ENCODE data around the gene LILRA1. TPM values are rescaled to one million over a fixed set of nuclear protein-coding genes. Genes with fewer than 3 reads are reported as not detected.
"Not testable (repeated sequence)": the region's sequence is repeated elsewhere in the genome, so short reads cannot be mapped to it uniquely, and the experiment has no call there.

The LILRA1 gene
- not detected for total RNA-seq

DNA sequence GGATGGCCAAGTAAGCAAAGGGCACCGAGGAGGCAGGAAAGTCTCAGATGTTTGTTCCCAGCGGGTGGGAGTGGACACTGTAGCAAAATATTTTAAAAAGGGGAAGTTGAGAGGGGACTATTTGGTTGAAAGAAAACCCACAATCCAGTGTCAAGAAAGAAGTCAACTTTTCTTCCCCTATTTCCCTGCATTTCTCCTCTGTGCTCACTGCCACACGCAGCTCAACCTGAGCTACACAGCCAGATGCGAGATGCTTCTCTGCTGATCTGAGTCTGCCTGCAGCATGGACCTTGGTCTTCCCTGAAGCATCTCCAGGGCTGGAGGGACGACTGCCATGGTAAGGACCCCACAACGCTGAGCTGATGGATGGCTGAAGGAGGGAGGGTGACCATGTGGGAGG lies at the start of gene LILRA1:
Gene LILRA1, plus strand, starts transcription at position 188 of the 400 bp plus-strand sequence. CDS start 613 bp downstream, outside the sequence.
- DNase-seq = not testable (repeated sequence)

- no peak for DNase-seq
Observed at GRCh38 chr19:54548806-54549205, 44.6 kb upstream of the LILRA1 start.

GRCh38 chr19:54549224-54549623 lies 44.2 kb upstream of the LILRA1 start:
- no peak for DNase-seq

- no peak for DNase-seq
Observed at GRCh38 chr19:54551293-54551692, 42.1 kb upstream of the LILRA1 start.

DNA sequence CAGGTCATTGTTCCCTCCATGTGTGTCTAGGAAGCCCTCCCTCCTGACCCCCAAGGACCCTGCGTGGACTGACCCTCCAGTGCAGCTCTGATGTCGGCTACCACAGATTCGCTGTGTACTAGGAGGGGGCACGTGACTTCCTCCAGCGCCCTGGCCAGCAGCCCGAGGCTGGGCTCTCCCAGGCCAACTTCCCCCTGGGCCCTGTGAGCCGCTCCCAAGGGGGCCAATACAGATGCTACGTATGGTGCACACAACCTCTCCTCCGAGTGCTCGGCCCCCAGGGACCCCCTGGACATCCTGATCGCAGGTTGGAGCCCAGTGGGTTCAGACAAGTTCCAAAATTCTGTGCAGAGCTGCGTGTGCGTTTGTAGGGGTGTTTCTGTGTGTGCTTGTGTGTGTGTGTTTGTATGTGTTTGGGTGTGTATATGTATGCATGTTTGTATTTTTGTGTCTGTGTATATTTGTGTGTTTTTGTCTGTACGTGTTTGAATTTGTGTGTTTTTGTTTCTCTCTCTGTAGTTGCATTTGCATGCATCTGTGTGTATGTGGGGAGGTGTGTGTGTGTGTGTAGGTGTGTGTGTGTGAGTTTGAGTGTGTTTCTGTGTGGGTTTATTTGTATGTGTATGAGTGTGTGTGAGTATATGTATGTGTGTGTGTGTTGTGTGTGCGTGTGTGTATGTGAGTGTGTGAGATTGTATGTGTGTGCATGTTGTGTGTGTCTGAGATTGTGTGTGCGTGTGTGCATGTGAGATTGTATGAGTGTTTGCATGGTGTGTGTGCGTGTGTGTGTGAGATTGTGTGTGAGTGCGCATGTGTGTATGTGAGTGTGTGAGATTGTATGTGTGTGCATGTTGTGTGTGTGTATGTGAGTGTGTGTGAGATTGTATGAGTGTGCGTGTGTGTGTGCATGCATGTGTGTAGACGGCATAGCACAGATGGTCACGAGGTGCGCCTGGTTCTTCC lies 41.2 kb upstream of the LILRA1 start:
- DNase-seq = no peak

DNA sequence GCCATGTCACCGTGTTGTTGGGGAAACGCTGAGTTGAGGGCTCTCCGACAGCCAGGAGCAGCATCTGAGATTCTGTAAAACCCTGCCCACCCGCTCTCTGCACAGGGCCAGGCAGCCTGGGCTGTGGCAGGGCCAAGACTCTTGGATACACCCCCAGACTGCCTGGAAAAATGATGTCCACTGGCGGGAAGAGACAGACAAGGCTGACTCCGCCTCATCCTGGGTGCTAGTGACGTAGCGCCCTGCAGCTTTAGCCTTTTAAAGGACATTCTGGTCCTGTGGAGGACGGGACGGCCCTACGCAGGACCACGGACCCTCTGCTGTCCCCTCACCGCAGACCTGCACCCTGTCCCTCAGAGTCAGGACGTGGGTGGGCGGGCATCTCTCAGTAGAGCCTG lies 40.5 kb upstream of the LILRA1 start:
- no peak for DNase-seq

- DNase-seq = no peak
Observed at GRCh38 chr19:54554006-54554405, 39.4 kb upstream of the LILRA1 start.

DNA sequence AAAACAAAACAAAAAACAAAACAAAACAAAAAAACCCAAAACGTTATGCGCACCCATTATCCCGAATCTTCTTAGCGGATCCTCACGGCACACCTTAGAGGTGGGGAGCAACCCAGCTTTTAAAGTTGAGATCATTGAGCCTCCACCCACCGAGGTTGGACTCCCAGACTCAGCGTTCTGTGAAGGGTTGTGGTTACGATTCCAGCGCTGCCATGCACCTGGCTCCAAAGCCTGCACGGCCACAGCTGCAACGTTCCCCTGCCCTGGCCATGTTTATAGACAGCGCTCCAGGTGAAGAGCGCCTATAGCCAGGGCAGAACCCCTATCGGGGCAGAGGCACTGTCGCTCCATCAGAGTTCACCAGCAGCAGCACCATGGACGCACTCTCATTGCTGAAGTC lies 38.5 kb upstream of the LILRA1 start:
- DNase-seq = no peak

DNA sequence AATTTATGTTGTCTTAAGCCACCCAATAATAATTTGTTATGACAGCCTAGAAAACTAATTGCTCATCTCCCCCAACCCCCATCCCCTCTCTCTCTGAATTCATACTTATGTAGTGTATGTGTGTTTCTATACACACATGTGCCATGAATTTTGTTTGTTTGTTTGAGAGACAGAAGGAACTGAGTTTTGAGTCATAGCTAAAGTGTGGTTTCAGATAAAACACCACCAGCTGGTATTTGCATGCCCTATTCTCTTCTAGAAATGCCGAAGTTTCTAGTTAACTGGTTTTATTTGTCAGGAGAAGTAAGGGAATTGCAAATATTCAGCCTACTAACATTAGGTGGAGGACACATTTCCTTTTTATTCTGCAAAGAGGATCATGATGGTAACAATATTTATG lies 37.2 kb upstream of the LILRA1 start:
- DNase-seq = no peak

DNA sequence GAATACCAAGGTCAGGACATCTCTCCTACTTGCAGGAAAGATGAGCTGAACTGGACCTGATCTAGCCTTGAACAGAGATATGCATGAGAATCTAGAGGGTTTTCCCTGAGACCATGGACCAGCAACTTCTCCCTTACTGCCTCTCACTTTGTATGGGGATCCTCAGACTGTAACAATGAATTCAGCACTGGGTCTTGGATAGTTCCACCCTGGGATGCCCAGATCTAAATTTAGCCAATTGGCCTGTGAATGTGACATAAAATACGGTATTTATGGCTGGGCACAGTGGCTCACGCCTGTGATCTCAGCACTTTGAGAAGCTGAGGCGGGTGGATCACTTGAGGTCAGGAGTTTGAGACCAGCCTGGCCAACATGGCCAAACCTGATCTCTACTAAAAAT lies 35.1 kb upstream of the LILRA1 start:
- no peak for DNase-seq

DNA sequence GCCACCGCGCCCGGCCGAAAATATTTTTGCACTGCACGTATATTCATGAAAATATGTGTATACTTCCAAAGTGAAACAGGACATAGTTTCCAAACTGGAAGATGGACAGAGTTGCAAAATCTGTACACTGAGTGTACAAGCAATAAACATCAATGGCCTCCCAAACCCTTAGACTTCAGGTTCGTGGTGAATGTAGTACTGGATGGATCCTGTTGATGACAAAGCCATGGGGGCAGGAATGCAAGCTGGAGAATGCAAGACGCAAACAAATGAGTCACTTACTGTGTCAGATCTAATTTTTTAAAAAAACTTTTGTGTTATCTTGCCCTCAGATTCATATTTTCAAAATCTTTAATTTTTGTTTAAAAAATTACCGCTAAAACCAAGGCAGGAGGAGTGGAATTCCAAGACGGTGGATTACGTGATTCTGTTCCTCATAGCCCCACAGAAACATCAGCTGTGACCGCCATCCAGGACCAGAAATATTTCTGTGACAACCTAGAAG lies 32.5 kb upstream of the LILRA1 start:
- DNase-seq = no peak

- DNase-seq = no peak
Observed at GRCh38 chr19:54561840-54562239, 31.6 kb upstream of the LILRA1 start.

GRCh38 chr19:54563206-54563605 lies 30.2 kb upstream of the LILRA1 start:
- not testable (repeated sequence) for DNase-seq

GRCh38 chr19:54570316-54570715 lies 23.1 kb upstream of the LILRA1 start:
- no peak for DNase-seq

DNA sequence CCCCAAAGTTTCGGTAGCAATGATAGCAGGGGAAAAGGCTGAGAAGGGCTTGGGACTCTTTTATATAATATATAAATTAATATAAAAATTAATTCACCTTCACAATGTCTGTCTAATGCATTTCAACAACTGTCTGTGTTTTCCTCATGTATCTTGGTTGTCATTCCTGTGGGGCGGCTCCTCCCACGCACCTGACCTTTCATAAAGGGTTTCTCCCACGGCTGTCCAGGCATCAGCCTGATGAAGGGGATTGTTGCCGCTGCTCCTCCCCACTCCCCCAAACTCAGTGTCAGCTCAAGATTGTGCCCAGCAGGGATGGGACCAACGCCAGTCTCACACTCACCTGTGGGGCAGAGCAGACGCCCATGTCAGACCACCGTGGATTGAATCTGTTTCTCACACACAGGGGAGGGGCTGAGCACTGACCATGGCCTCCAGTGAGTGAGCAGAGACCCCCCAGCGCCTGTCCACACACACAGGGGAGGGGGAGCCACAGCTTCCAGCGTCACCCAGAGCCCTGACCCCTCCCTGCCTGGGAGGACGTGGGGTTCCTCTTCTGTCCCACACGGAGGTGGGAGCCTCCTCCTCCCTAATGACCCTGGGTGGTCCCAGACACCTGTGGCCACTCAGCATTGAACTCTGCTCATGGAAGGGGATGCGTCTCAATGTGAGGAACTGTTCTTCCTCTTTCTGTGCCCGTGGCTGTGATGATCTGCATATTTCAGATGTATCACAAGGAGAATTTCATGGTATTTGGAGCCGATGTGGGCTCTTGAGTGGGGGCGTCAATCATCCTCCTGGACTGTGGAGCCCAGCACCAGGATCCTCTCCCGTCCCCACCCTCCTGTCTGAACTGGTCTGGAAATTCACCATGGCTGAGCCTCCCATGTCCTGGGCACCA lies 21.5 kb upstream of the LILRA1 start:
- not testable (repeated sequence) for DNase-seq

GRCh38 chr19:54572696-54573311 lies 20.6 kb upstream of the LILRA1 start:
- no peak for DNase-seq

- DNase-seq = no peak
Observed at GRCh38 chr19:54573330-54573872, 20.0 kb upstream of the LILRA1 start, which contains the start of gene LILRA2. TSS of gene LILRA2 (plus strand) at chr19:54573790. CDS start at chr19:54573879, 89 bp downstream.

DNA sequence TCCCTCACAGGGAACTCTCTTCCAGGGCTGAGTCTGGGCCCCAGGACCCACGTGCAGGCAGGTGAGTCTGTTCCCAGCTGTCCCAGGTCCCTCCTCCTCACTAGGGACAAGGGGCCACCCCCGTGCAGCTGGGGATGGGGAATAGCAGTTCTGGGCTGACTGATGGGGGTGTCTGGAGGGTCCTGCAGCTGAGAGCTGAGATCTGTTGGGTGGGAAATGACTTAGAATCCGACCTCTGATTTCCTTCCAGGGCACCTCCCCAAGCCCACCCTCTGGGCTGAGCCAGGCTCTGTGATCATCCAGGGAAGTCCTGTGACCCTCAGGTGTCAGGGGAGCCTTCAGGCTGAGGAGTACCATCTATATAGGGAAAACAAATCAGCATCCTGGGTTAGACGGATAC lies 19.4 kb upstream of the LILRA1 start:
- no peak for DNase-seq

DNA sequence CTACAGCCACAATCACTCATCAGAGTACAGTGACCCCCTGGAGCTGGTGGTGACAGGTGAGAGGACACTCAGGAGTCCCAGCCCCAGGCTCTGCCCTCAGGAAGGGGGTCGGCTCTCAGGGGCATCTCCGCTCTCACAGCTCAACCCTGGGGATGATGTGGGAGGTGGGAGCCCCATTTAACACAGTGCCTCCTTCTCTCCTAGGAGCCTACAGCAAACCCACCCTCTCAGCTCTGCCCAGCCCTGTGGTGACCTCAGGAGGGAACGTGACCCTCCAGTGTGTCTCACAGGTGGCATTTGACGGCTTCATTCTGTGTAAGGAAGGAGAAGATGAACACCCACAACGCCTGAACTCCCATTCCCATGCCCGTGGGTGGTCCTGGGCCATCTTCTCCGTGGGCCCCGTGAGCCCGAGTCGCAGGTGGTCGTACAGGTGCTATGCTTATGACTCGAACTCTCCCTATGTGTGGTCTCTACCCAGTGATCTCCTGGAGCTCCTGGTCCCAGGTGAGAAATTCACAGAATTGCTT lies 18.8 kb upstream of the LILRA1 start:
- no peak for DNase-seq

DNA sequence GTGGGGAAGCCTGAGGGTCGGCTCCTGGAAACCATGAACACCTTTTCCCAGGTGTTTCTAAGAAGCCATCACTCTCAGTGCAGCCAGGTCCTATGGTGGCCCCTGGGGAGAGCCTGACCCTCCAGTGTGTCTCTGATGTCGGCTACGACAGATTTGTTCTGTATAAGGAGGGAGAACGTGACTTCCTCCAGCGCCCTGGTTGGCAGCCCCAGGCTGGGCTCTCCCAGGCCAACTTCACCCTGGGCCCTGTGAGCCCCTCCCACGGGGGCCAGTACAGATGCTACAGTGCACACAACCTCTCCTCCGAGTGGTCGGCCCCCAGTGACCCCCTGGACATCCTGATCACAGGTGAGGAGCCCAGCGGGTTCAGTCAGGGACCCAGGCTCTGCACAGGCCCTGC lies 18.2 kb upstream of the LILRA1 start:
- DNase-seq = not testable (repeated sequence)

DNA sequence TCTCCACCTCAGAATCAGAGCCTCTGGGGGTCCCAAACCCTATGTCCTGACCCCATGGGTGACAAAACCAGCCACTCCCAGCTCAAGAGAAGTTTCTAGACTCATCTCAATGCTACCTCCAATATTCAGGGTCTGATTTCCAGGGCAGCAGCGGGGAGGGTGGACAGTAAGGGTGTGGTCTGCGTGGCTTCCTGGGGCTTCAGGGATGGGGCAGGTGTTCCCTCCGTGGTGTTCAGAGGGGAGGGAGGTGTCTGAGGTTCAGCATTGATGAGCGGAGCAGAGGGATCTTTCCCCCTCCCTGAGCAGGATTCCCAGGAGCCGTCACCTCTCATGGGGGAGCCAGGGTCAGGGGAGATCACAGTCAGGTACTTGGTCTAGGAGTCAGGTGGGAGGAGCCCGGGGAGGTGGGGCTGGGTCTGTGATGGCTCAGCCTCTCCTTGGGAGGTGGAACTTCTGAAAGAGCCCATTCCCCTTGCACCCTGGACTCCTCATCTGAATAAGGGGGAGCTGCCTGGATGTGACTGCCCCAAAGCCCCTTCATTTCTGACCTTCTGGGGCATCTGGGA lies 16.9 kb upstream of the LILRA1 start:
- no peak for DNase-seq

Data from skin of body (tissue), 2 donors.